HG03097 (cell line): Measurements from ENCODE around the gene ERRFI1.

Experiments used
- ATAC-seq: cut with Tn5 transposase; IDR thresholded peaks from one replicate; pipeline ENCODE4 v1.9.1; 2021; ENCODE audit not compliant: unreplicated experiment, low FRiP score

ERRFI1 gene

GRCh38 chr1:8020032-8020431 lies 6.1 kb downstream of the ERRFI1 start:
- no peak for ATAC-seq

DNA sequence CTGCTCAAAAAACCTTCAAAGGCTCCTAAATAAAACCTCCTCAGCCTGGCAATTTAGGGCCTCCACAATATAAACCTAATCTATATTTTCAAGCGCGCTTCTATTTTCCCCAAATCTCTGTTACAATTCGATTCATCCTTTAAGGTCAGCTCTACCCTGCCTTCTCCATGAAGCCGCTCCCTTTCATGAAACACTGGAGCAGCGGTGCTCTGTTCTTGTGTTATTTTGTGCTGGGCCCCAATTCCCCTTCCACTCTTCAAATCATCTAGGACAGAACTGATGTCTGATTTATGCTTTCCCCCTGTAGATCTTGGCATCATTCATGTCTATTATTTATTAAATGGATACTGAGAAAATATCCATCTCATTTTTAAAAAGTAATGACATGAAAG lies 6.9 kb downstream of the ERRFI1 start:
- no peak for ATAC-seq

GRCh38 chr1:8018492-8019228 lies 7.4 kb downstream of the ERRFI1 start:
- ATAC-seq, result no peak

GRCh38 chr1:8017495-8018197 lies 8.5 kb downstream of the ERRFI1 start:
- no peak for ATAC-seq

- ATAC-seq, result no peak
Observed at GRCh38 chr1:8016895-8017241, 9.2 kb downstream of the ERRFI1 start.

DNA sequence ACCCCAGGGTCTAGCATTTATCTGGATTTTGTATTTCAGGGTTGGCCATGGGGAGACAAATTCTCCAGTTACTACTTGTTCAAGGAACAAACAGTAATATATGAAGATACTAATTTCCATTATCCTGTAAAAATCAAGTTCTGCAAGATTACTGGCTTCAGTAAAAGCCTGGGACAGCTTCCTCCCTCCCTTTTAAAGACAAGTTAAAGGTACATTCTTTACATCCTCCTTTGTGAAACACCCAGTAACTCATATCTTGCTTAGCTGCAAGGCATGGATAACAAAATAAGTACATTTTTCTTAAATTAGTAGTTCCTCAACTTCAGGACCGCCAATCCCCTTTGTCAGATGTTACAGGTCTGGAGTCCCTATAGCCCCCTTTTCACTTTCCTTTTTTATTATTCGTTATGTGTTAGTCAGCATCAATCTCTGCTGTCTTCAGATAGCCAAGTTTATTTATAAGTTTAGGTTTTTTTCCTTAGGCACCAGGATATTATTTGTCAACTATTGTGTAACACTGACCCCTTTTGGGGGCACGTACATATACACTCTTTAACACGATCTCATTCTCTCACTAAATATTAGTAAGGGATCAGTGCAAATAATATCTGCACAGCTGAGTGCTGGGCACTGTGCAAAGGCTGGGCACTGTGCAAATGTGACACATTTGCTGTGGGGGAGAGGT lies 9.8 kb downstream of the ERRFI1 start:
- no peak for ATAC-seq

- no peak for ATAC-seq
Observed at GRCh38 chr1:8015809-8016165, 10.3 kb downstream of the ERRFI1 start.

- no peak for ATAC-seq
Observed at GRCh38 chr1:8015036-8015808, 10.9 kb downstream of the ERRFI1 start.

- ATAC-seq, result no peak
Observed at GRCh38 chr1:8014381-8014988, 11.6 kb downstream of the ERRFI1 start.

DNA sequence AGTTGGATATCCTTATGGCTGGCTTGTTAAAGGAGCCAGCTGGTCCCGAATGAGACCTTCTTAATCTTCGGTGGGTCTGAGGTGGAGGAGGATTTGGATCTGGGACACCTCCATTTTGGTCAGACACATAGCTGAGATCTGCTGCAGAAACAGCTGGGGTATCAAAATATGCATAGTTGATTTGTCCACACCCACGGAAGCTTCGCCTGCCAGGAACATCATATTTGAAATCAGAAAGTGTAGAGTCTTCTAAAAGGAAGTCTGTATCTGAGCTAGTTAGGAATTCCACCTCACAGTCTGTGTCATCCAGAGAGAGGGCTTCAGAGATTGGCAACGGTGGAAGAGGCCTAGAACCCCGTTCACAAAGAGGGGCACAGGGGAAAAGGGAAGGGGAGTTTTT lies 12.3 kb downstream of the ERRFI1 start:
- ATAC-seq, result no peak

DNA sequence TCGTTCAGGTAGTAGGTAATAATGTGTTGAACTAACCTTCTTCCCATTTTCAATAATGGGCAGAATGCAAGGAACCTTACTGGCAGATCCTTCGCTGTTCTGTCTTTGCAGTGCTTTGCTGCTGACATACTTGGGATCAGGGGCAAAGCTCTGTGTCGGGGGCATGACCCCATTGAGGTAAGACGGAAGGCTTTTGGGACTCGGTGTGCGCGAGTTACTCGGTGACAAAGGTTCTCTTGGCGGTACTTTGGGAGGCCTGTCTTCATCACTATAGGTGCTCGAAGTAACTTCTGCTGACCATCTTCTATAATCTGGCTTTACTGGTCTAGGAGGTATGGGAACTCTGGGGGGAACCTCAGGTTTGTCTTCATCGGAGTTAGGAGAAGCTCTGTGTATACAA lies 12.7 kb downstream of the ERRFI1 start:
- no peak for ATAC-seq

GRCh38 chr1:8012955-8013354 lies 13.2 kb downstream of the ERRFI1 start:
- no peak for ATAC-seq

DNA sequence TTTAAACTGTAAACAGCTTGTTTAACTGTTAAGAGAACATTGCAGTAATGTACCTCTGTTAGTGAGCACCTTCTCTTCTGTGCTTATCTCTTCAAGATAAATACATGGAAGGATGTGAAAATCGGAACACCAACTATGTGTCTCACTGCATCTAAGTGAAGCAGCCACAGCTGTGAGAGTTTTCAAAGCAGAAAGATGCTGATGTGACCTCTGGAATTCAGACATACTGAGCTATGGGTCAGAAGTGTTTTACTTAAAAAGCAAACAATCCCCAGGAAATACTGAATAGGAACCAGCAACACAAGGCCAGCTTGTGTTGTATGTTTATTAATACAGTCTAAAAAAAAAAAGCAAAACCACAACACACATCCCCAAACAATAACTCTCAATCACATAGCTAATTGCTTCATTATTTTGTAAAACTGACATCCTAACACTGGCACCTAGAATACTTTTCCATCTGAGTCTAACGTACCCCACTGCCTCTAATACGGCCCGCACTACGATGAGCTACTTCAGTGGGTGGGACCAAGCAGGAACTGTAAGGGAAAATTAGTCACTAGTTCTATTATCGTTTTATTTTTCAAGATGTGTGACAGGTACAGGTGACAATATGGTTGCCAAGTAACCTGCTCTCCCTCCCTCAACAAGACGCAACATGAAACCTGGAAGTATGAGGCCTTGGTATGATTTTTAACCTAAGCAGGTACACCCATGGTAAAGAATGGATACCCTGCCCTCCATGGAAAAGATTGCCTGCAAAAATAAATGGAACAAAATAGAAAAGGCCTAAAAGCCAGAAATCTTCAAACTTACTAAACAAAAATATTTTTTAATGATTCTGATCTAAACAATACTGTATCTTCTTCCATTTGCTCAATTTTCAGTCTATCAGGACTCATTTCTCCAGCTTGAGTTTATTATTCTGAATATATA lies 13.9 kb downstream of the ERRFI1 start:
- no peak for ATAC-seq

GRCh38 chr1:8011016-8011415 lies 15.1 kb downstream of the ERRFI1 start:
- ATAC-seq, result no peak

DNA sequence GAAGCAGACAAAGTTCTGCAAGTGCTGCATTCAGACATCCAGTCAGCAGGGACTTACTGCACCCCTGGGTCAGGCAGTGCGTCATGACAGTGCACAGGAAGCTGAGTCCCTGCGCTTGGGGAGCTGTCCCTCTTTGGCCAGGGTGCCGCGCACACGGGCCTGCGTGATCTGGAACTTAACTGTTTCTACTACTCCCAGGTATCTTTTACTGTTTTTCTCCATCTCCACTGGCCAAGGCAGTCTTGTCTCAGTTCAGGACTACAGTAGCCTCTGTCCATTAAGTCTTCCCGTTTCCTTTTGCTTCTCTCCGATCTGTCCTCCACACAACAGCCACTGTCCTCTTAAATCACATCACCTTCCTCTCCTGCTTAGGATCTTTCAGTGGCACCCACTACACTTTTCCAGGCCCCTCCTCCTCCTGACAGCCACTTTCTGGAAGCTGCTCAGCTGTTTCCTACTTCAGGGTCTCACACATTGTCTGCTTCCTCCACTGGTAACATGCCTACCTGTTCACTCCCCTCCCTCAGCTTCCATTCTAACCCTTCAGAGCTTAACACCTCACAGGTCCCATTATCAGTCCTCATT lies 15.9 kb downstream of the ERRFI1 start:
- no peak for ATAC-seq

- no peak for ATAC-seq
Observed at GRCh38 chr1:8009043-8010002, 16.8 kb downstream of the ERRFI1 start.

- ATAC-seq, result no peak
Observed at GRCh38 chr1:8006037-8006963, 19.8 kb downstream of the ERRFI1 start.
